CD4-positive, alpha-beta T cell (primary cell): Measurements from ENCODE around the gene EEPD1. TPM values are rescaled to one million over a fixed set of nuclear protein-coding genes. Genes with fewer than 3 reads are reported as not detected.
A peak's percentile ranks its signal among the peaks of the same experiment; 100 is the strongest.

Source experiments
- ATAC-seq: fragments of 200-7000 bp; cut with Tn5 transposase; one replicate; pipeline ENCODE4 v1.10.0; 2022; ENCODE audit warnings: mild to moderate bottlenecking; ENCODE audit not compliant: poor library complexity
- CTCF ChIA-PET: fragments of 350-600 bp; sonication (Branson Sonifier 250); formaldehyde crosslinking; loops from one replicate; lab custom pipeline; 2021; ENCODE audit warnings: antibody characterized with exemption, inconsistent platforms; lab: Charles Lee
- POLR2A ChIA-PET: fragments of 350-600 bp; sonication (Branson Sonifier 250); formaldehyde crosslinking; loops from one replicate; lab custom pipeline; 2021; ENCODE audit warnings: antibody characterized with exemption, inconsistent platforms; lab: Charles Lee
- DNase-seq, 14 experiments: peaks; one replicate each; pipeline ENCODE4 v3.0.0-alpha.2; 2013 to 2020; ENCODE audit warnings: mixed read lengths in 2 of 14
- H3K27ac ChIP-seq, 2 donors: one replicate each; pipeline versions ENCODE4 v1.5.1 to v1.7.0; 2013; ENCODE audit warnings: low read length in 2 of 2, low read depth in 1 of 2, mild to moderate bottlenecking in 1 of 2
- H3K27me3 ChIP-seq, 2 experiments: 1 replicate in 1 of 2; 2 replicates in 1 of 2; pipeline versions ENCODE4 v1.6.1 to v1.7.0; 2013; ENCODE audit warnings: low read length in 2 of 2, control low read depth in 1 of 2, mild to moderate bottlenecking in 1 of 2, moderate library complexity in 1 of 2; ENCODE audit not compliant: insufficient read depth in 2 of 2, control insufficient read depth in 1 of 2
- H3K36me3 ChIP-seq: one replicate; pipeline ENCODE4 v1.6.1; 2013; ENCODE audit warnings: low read length, control low read depth; ENCODE audit not compliant: insufficient read depth
- H3K4me1 ChIP-seq: one replicate; pipeline ENCODE4 v1.6.1; 2013; ENCODE audit warnings: low read length, control low read depth; ENCODE audit not compliant: insufficient read depth
- H3K4me3 ChIP-seq: one replicate; pipeline ENCODE4 v1.5.1; 2013; ENCODE audit warnings: mild to moderate bottlenecking, low read length, moderate library complexity
- H3K9me3 ChIP-seq, 2 experiments: 1 replicate in 1 of 2; 2 replicates in 1 of 2; pipeline versions ENCODE4 v1.6.1 to v1.7.0; 2013; ENCODE audit warnings: low read length in 2 of 2, mild to moderate bottlenecking in 2 of 2, control low read depth in 1 of 2, moderate library complexity in 1 of 2; ENCODE audit not compliant: control insufficient read depth in 1 of 2, insufficient read depth in 1 of 2
- H3K27ac Mint-ChIP-seq: one replicate; pipeline ENCODE4 v1.8.0; 2020; ENCODE audit warnings: mixed read lengths
- H3K27me3 Mint-ChIP-seq: one replicate; pipeline ENCODE4 v1.8.0; 2021; ENCODE audit warnings: mixed read lengths
- H3K36me3 Mint-ChIP-seq: one replicate; pipeline ENCODE4 v1.8.0; 2021; ENCODE audit warnings: low read depth, mixed read lengths
- H3K4me1 Mint-ChIP-seq: one replicate; pipeline ENCODE4 v1.8.0; 2021; ENCODE audit warnings: low read depth, mixed read lengths
- H3K4me3 Mint-ChIP-seq: one replicate; pipeline ENCODE4 v1.8.0; 2020; ENCODE audit warnings: mild to moderate bottlenecking, mixed read lengths
- H3K9me3 Mint-ChIP-seq: one replicate; pipeline ENCODE4 v1.8.0; 2020; ENCODE audit warnings: mixed read lengths
- CTCF ChIP-seq: fragments of 200-600 bp; IDR thresholded peaks from one replicate; pipeline ENCODE4 v1.8.0; 2022; ENCODE audit warnings: antibody characterized with exemption, mild to moderate bottlenecking
- intact Hi-C, 2 experiments: fragments of 100-400 bp; cut with DNase I in 1 of 2; cut with micrococcal nuclease in 1 of 2; formaldehyde crosslinking; loops; one replicate each; pipeline versions ENCODE4 v1.15.1 to v1.9.0; 2023 to 2025; cut with DNase I, micrococcal nuclease
- total RNA-seq, 174 experiments: library from RNA in 2 of 174; stranded (reverse) in 2 of 174; gene quantifications; one replicate each; pipeline ENCODE4 v1.2.3 and lab custom pipeline; 2021 to 2026

EEPD1 gene
- total RNA-seq, 2 experiments from 2014 or later: 4.4 to 4.6 TPM

DNA sequence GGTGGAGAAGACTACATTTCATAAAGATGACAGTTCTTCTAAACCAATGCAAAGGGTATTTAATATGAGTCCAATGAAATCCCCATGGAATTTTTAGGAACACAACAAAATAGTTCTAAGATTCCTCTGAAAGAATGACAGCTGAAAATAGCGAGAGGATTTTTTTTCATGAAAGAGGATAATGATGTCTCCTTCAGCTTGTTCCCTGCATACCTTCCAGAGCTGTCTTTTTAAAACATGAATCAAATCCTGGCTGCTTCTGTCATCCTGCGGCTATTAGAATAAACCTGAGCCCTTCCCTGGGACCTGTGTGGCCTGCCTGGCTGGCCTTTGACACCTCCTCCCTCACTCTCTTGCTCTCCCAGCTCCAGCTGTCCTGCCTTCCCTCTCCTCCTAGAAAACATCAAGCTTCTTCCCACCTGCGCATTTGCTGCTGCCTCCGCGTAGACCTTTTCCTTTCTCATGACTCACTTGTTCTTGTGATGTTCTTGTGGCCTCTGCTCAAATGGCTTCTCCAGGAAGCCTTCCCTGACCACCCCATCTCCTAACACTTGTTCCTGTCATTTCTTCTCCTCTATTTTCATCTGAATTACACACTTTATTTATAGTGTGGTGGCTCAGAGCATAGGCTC, 57.4 kb downstream of the EEPD1 start:
- H3K9me3 ChIP-seq: peaks cover 0 to 3% of the 10 kb centered on the region in 2 experiments
- ChIA-PET POLR2A (interaction anchor here (1.3 kb wide), 1 partner anchor 75 kb away, joined by 3 read pairs; no protein-coding TSS in a partner anchor), CTCF (no interaction called here)
- ATAC-seq: no peak
- TF ChIP-seq CTCF: no peak
- Mint-ChIP-seq H3K27ac (peak overlapping the region; percentile 12), H3K4me3 (no peak overlapping the region), H3K36me3 (no peaks in the 10 kb centered on the region), H3K4me1 (peaks cover 48% of the 10 kb centered on the region), H3K9me3 (no peaks in the 10 kb centered on the region), H3K27me3 (no peaks in the 10 kb centered on the region)
- peaks cover 39% of the 10 kb centered on the region for H3K4me1 ChIP-seq
- intact Hi-C loops: loop anchor here in 1 of 2 experiments (5.0 kb wide), 1 partner anchor 67 kb away; no protein-coding TSS in a partner anchor
- H3K4me3 ChIP-seq: no peak overlapping the region
- no peak for DNase-seq
- H3K36me3 ChIP-seq: no peaks in the 10 kb centered on the region
- H3K27ac ChIP-seq: no peak overlapping the region
- no peaks in the 10 kb centered on the region for H3K27me3 ChIP-seq

- no peak overlapping the region for H3K4me3 Mint-ChIP-seq
- Histone ChIP-seq H3K27ac (no peak overlapping the region), H3K27me3 (no peaks in the 10 kb centered on the region), H3K9me3 (peaks cover 0 to 3% of the 10 kb centered on the region in 2 experiments), H3K4me1 (peaks cover 10% of the 10 kb centered on the region), H3K4me3 (no peak overlapping the region), H3K36me3 (no peaks in the 10 kb centered on the region)
- no peaks in the 10 kb centered on the region for H3K36me3 Mint-ChIP-seq
- H3K9me3 Mint-ChIP-seq: no peaks in the 10 kb centered on the region
- DNase-seq: no peak
- no peak for ATAC-seq
- ChIA-PET POLR2A (no interaction called here), CTCF (no interaction called here)
- intact Hi-C loops: loop anchor here in 1 of 2 experiments (5.0 kb wide), 1 partner anchor 62 kb away; no protein-coding TSS in a partner anchor
- H3K4me1 Mint-ChIP-seq: peaks cover 12% of the 10 kb centered on the region
- no peak overlapping the region for H3K27ac Mint-ChIP-seq
- H3K27me3 Mint-ChIP-seq: no peaks in the 10 kb centered on the region
- TF ChIP-seq CTCF: no peak
Observed at GRCh38 chr7:36214608-36215456, 61.8 kb downstream of the EEPD1 start.

DNA sequence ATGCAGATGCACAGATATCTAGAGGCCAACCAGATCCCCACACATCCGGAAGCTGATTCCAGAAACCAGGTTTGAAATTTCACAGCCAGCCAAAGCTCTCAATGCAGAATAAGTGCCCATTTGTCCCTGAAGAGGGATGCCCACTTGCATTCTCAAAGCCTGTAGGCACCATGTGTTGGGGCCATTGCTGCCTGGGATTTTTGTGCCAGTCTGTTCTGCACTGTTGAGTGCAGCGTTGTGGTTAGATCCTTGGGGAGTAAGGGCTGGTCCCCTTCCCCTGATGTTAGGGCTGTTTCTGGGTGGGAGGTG, 62.4 kb downstream of the EEPD1 start:
- Mint-ChIP-seq H3K4me3 (no peak overlapping the region), H3K27ac (no peak overlapping the region), H3K9me3 (no peaks in the 10 kb centered on the region), H3K4me1 (peaks cover 8% of the 10 kb centered on the region), H3K36me3 (no peaks in the 10 kb centered on the region), H3K27me3 (no peaks in the 10 kb centered on the region)
- no peak for DNase-seq
- ChIA-PET POLR2A (no interaction called here), CTCF (no interaction called here)
- Histone ChIP-seq H3K36me3 (no peaks in the 10 kb centered on the region), H3K27me3 (no peaks in the 10 kb centered on the region), H3K27ac (no peak overlapping the region), H3K4me3 (no peak overlapping the region), H3K9me3 (peaks cover 0 to 3% of the 10 kb centered on the region in 2 experiments), H3K4me1 (peaks cover 6% of the 10 kb centered on the region)
- TF ChIP-seq CTCF: no peak
- intact Hi-C loops: no loop called here
- ATAC-seq: no peak
